Smooth muscle cell (in vitro differentiated cells): Measurements from ENCODE around the gene GTPBP2. TPM values are rescaled to one million over a fixed set of nuclear protein-coding genes. Genes with fewer than 3 reads are reported as not detected.

ENCODE experiments used
- DNase-seq: peaks from one replicate; lab custom pipeline; 2025; ENCODE audit not compliant: unreplicated experiment; lab: John Stamatoyannopoulos, UW
- H2AFZ ChIP-seq: fragments of 200-600 bp; sonication (generic); 2 replicates; pipeline ENCODE4 v1.6.0; 2016; ENCODE audit warnings: antibody characterized with exemption, low read depth, mild to moderate bottlenecking
- H3F3A ChIP-seq: fragments of 200-600 bp; sonication (generic); 2 replicates; pipeline ENCODE4 v1.6.0; 2017; ENCODE audit warnings: antibody characterized with exemption, low read depth
- H3K27ac ChIP-seq: fragments of 200-600 bp; sonication (generic); 2 replicates; pipeline ENCODE4 v1.5.1; 2016; ENCODE audit warnings: low read depth, mild to moderate bottlenecking
- H3K27me3 ChIP-seq: fragments of 200-600 bp; sonication (generic); 2 replicates; pipeline ENCODE4 v1.6.1; 2016; ENCODE audit warnings: low read depth, mild to moderate bottlenecking
- H3K36me3 ChIP-seq: fragments of 200-600 bp; sonication (generic); 2 replicates; pipeline ENCODE4 v1.5.1; 2016; ENCODE audit warnings: low read depth
- H3K4me1 ChIP-seq: fragments of 200-600 bp; sonication (generic); 2 replicates; pipeline ENCODE4 v1.5.1; 2016; ENCODE audit warnings: low read depth
- H3K4me2 ChIP-seq: fragments of 200-600 bp; sonication (generic); 2 replicates; pipeline ENCODE4 v1.6.0; 2016; ENCODE audit warnings: mild to moderate bottlenecking
- H3K4me3 ChIP-seq: fragments of 200-600 bp; sonication (generic); 2 replicates; pipeline ENCODE4 v1.5.1; 2016; ENCODE audit warnings: mild to moderate bottlenecking
- H3K79me2 ChIP-seq: fragments of 200-600 bp; sonication (generic); 2 replicates; pipeline ENCODE4 v1.6.0; 2016; ENCODE audit warnings: low read depth, mild to moderate bottlenecking
- H3K9ac ChIP-seq: fragments of 200-600 bp; sonication (generic); 2 replicates; pipeline ENCODE4 v1.6.0; 2016; ENCODE audit warnings: low read depth
- H3K9me3 ChIP-seq: fragments of 200-600 bp; sonication (generic); replicated peaks from 2 replicates; pipeline ENCODE4 v1.5.1; 2016; ENCODE audit warnings: low read depth
- H4K20me1 ChIP-seq: fragments of 200-600 bp; sonication (generic); 2 replicates; pipeline ENCODE4 v1.6.0; 2016; ENCODE audit warnings: low read depth
- CTCF ChIP-seq: fragments of 200-600 bp; sonication (generic); IDR thresholded peaks from 2 replicates; pipeline ENCODE4 v1.5.1; 2017; ENCODE audit warnings: borderline replicate concordance, mild to moderate bottlenecking, antibody characterized with exemption; ENCODE audit not compliant: insufficient read depth, poor library complexity, severe bottlenecking
- WGBS: methylation state at CpG from one replicate; pipeline ENCODE4 v1.1.7; 2016; ENCODE audit warnings: low lambda C conversion rate; 5-methylcytosine and 5-hydroxymethylcytosine counted together
- polyA plus RNA-seq: library from polyadenylated mRNA; unstranded; fragments of >200 nt; fragmentation: Nextera tagmentation; extraction: Ambion mirVana; gene quantifications from 2 replicates; pipeline ENCODE4 v1.2.1, GENCODE V29; 2016
- total RNA-seq: library from RNA; depleted of rRNA; stranded (reverse); fragments of >200 nt; gene quantifications from 2 replicates; pipeline ENCODE4 v1.2.3, GENCODE V29; 2014

Gene GTPBP2
- total and polyA plus RNA-seq, 2 experiments from 2014 or later, result 18.3 to 53.7 TPM

GRCh38 chr6:43610431-43610830, 18.6 kb downstream of the GTPBP2 start:
- no peak for DNase-seq
- Histone ChIP-seq H3K4me2 (no peak overlapping the region), H3K27ac (peak overlapping the region; percentile 62), H3K9me3 (no peaks in the 10 kb centered on the region), H3K4me1 (no peaks in the 10 kb centered on the region), H3K79me2 (no peaks in the 10 kb centered on the region), H4K20me1 (no peaks in the 10 kb centered on the region), H3K36me3 (peaks cover 12% of the 10 kb centered on the region), H3K27me3 (no peaks in the 10 kb centered on the region), H2AFZ (no peak overlapping the region), H3K9ac (no peak overlapping the region), H3F3A (no peaks in the 10 kb centered on the region), H3K4me3 (no peak overlapping the region)
- no peak for TF ChIP-seq CTCF
- WGBS, result 93% methylated on average over 5 of the region's 5 CpGs

- Histone ChIP-seq H3K79me2 (no peaks in the 10 kb centered on the region), H3K36me3 (peaks cover 12% of the 10 kb centered on the region), H3K9ac (no peak overlapping the region), H3K4me2 (no peak overlapping the region), H3K27ac (peak overlapping the region; percentile 62), H2AFZ (no peak overlapping the region), H3K4me1 (no peaks in the 10 kb centered on the region), H3K4me3 (no peak overlapping the region), H3K27me3 (no peaks in the 10 kb centered on the region), H3K9me3 (no peaks in the 10 kb centered on the region), H4K20me1 (no peaks in the 10 kb centered on the region), H3F3A (peaks cover 4% of the 10 kb centered on the region)
- no peak for TF ChIP-seq CTCF
- 58% methylated on average over 1 of the region's 1 CpG for WGBS
- DNase-seq, result no peak
Measured at GRCh38 chr6:43609402-43609801, 19.7 kb downstream of the GTPBP2 start.

- peaks cover 7% of the 10 kb centered on the region for H3K36me3 ChIP-seq
Measured at GRCh38 chr6:43608807-43609206, 20.3 kb downstream of the GTPBP2 start.

More at GRCh38 chr6:43608807-43609206, 20.3 kb downstream of the GTPBP2 start:
- Histone ChIP-seq H3K27ac (no peak overlapping the region), H3K4me2 (no peak overlapping the region), H3K4me3 (no peak overlapping the region), H3K9me3 (no peaks in the 10 kb centered on the region), H2AFZ (no peak overlapping the region), H3K4me1 (no peaks in the 10 kb centered on the region), H3F3A (peaks cover 4% of the 10 kb centered on the region), H4K20me1 (no peaks in the 10 kb centered on the region), H3K79me2 (no peaks in the 10 kb centered on the region), H3K27me3 (no peaks in the 10 kb centered on the region), H3K9ac (no peak overlapping the region)
- WGBS, result 61% methylated on average over 1 of the region's 1 CpG
- no peak for DNase-seq
- TF ChIP-seq CTCF, result no peak
